Measurements from ENCODE around the gene ABCC4. TPM values are rescaled to one million over a fixed set of nuclear protein-coding genes. Genes with fewer than 3 reads are reported as not detected.
"Not testable (repeated sequence)": the region's sequence is repeated elsewhere in the genome, so short reads cannot be mapped to it uniquely, and the experiment has no call there.

ABCC4 gene
- polyA plus RNA-seq, 4 donors = 19.8 to 21.7 (median 20.6) TPM

DNA sequence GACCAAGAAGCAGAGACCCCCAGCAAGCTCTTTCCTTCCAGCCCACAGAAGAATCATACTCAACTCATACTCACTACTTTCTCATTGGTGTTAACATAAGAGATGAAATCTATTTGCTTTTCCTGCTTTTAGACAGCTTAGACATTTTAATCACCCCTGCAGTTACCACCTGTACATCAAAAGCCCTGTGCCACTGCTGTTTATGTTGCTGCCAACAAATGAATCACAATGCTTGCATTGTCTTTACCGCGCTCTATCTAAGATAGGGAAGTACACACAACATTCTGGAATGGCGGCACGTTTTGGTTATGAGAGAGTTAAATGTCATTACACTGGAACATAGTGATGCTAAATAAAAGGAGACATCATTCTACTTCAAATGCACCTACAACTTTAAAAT lies 95.1 kb downstream of the ABCC4 start:
- no peak for DNase-seq (ENCODE audit: low read depth in 4 of 4, low spot score in 2 of 4)

DNA sequence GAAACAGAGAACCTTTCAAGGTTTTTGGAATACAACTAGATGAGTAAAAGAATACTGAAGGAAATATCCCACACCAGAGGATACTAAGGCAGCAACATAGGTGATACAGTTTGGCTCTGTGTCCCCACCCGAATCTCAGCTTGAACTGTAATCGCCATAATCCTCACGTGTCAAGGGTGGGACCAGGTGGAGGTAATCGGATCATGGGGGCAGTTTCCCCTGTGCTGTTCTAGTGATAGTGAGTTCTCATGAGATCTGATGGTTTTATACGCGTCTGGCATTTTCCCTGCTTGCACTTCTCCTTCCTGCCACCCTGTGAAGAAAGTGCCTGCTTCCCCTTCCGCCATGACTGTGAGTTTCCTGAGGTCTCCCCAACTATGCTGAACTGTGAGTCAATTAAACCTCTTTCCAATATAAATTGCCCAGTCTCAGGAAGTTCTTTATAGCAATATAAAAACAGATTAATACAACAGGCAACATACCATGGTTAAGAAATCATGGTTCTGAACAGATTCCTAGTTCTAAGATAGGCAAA lies 97.0 kb downstream of the ABCC4 start:
- DNase-seq (ENCODE audit: low read depth in 4 of 4, low spot score in 2 of 4) = no peak

DNA sequence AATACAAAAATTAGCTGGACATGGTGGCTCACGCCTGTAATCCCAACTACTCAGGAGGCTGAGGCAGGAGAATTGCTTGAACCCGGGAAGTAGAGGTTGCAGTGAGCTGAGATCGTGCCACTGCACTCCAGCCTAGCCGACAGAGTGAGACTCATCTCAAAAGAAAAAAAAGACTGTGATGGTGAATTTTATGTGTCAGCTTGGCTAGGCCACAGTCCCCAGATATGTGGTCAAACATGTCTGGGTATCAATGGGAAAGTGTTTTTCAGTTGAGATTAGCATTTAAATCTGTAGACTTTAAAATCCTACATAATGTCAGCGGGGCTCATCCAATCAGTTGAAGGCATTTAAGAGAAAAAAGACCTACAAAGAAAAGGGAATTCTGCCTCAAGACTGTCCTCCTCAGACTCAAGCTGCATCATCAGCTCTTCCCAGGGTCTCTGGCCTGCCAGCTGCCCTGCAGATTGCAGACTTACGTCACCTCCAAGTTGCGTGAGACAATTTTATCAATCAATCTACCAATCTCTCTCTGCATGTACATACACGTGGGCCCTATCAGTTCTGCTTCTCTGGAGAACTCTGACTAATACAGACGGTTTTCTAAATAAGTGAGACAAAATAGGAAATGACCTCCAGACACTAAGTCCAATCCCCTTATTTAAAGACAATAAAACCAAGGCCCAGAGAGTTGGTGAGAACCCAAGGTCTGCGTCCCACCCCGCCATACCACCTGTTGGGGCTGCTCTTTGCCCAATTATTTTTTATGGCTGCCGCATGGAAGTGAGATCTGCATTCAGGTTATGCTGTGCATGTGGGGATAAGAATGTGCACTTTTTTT lies 99.2 kb downstream of the ABCC4 start:
- DNase-seq (ENCODE audit: low read depth in 4 of 4, low spot score in 2 of 4) = no peak

DNA sequence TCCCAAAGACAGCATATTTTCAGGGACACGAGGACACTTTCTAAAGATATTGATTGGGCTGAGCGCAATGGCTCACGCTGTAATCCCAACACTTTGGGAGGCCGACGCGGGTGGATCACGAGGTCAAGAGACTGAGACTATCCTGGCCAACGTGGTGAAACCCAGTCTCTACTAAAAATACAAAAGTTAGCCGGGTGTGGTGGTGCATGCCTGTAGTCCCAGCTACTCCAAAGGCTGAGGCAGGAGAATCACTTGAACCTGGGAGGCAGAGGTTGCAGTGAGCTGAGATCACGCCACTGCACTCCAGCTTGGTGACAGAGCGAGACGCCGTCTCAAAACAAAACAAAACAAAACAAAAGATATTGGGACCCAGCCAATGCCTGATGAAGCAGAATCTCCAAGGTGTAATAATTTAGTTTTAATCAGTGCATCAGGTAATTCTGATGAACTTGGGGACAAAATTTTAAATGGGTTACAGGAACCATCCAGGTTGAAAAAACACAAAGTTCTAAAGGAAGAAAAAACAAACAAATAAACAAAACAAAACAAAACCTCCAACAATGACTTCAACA lies 100.8 kb downstream of the ABCC4 start:
- not testable (repeated sequence) for DNase-seq (ENCODE audit: low read depth in 4 of 4, low spot score in 2 of 4)

DNA sequence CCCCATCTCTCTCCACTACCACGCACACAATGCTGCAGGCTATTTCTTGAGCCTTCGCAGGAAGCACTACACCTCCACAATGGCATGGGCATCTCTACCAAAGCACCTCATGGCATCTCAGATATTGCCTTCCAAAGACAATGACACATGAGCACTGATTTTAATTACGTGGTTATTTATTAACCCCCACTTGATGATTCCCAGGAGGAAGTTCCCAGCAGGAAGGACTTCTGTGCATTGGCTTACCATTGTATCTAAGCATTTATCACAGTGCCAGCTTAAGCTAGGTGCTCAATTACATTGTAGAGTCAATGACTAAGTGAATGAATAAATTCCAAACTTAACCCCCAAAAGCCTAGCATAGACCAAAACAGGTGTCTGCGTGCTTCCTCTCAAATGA lies 101.4 kb downstream of the ABCC4 start:
- no peak for DNase-seq (ENCODE audit: low read depth in 4 of 4, low spot score in 2 of 4)

DNA sequence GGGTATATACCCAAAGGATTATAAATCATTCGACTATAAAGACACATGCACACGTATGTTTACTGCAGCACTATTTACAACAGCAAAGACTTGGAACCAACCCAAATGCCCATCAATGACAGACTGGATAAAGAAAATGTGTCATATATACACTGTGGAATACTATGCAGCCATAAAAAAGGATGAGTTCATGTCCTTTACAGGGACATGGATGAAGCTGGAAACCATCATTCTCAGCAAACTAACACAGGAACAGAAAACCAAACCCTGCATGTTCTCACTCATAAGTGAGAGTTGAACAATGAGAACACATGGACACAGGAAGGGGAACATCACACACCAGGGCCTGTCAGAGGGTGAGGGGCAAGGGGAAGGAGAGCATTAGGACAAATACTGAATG lies 102.6 kb downstream of the ABCC4 start:
- DNase-seq (ENCODE audit: low read depth in 4 of 4, low spot score in 2 of 4) = not testable (repeated sequence)

DNA sequence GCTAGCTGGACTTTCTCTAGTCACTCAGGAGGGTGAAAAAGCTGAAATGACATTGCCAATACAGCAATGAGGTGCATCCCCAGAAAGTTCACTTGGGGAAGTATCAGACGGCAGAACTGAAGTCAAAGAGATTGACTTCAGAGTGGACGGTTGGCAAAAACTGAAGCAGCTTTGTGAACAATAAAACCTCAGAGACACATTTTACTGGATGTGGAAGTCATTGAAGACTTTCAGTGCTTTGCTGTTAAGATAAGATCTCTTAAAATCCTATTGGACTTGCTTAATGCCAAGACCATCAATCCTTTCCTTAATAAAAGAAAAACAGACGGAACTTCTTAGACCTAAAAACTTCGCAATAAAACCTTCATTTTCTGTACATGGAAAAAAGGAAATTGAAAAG lies 103.7 kb downstream of the ABCC4 start:
- DNase-seq (ENCODE audit: low read depth in 4 of 4, low spot score in 2 of 4) = no peak

DNA sequence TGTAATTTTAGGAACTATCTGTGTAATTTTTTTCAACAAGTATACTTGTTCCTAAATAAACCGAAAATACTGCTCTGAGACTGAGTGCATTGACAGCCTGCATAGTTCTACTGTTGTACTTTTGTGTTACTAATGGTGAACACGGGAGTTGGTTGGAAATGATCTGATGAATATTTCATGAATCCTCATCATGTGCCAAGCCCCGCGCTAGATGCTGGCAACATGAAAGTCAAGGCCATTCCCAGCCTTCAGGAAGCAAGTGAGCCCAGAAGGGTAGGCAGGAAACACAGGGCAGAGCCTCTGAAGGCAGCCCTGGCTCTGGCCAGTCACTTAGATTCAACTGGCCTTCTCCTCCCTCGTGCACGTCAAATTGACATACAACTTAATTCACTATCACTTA lies 106.1 kb downstream of the ABCC4 start:
- no peak for DNase-seq (ENCODE audit: low read depth in 4 of 4, low spot score in 2 of 4)

DNA sequence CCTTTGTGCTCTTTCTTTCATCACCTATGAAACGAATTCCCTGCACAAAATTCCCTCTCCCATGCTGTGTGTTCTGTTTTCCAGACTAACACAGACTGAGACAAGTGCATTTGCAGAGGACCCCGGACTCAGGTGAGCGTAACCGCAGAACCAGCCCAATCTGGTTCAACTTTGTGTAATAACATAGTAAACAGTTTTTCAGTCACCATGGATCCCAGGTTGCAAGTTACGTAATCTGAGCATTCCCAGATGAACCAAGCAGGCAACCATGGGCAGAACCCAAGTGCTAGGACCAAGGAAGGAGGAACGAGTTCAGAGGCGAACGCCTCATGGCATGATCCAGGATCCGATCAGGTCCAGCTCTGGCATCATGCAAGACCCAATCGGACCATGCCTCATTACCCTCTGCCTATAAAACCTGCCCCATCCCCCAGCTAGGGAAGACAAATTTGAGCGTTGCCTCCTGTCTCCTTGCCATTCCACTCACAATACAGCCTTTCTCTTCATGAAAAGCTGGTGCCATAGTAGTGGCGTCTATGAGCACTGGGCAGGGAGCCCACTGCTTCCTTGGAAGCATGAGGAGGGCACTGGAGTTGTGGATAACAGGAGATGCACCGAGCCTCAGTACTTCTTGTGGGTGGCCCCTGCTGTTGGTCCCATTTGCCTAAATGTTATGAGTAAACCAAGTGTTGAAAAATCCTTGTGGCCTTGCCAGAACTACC lies 107.6 kb downstream of the ABCC4 start:
- no peak for DNase-seq (ENCODE audit: low read depth in 4 of 4, low spot score in 2 of 4)

DNA sequence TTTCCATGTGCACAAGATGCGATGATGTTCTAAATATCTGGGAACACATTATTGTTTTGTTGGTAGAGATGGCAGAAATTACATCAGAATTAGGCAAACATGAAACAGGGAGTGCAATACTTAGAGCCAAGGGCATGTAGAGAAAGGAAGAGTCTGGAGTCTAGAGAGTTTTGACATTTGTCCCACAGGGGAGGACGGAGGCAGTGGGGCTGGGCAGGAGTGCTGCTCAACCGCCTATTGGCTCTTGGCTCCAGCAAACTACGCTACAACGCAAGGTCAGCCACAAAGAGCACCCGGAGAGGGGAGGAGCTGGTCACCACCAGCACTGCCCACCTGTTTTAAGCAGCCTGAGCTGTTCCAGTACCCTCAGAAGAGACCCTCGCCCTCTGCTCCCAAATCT lies 108.3 kb downstream of the ABCC4 start:
- no peak for DNase-seq (ENCODE audit: low read depth in 4 of 4, low spot score in 2 of 4)

DNA sequence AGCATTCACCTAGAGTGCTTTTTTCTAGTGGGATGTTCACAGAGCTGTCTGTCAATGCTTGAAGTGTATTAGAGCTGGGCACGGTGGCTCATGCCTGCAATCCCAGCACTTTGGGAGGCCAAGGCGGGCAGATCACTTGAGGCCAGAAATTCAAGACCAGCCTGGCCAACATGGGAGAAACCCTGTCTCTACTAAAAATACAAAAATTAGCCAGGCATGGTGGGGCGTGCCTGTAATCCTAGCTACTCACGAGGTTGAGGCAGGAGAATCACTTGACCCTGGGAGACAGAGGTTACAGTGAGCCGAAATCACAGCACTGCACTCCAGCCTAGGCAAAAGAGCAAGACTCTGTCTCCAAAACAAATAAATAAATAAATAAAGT lies 108.7 kb downstream of the ABCC4 start:
- DNase-seq (ENCODE audit: low read depth in 4 of 4, low spot score in 2 of 4) = not testable (repeated sequence)

DNA sequence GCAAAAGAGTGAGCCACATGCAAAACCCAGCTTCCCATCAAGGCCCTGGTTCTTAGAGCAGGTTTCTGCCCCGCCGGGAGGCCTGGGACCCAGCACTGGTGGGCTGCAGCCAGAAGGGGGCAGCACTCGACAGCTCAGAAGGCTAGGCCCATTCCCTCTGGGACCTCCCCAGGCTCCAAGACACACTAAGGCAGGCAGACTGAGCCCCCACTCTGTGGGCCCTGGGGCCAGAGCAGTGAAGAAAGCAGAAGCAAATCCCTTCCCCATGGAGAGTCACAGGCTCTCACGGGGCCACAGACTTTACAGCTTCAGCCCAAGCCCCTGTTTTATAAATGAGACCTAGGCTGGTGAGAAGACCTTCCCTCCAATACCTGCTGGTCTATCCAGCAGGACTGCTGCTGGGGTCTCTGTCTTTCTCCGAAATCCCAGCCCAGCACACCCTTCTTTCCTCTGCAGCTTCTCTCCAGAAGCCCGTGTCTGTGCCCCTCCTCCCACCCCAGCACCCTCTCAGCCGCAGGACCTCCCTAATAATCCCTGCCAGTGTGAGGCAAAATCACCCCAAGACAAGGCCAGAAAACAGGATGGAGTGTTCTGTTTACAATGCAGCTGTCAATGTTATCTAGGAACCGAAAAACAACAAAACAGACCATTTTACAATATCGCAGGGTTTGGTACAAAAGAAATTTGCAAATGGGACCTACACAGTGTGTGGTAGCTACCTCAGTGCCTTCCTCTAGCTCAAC lies 109.3 kb downstream of the ABCC4 start:
- peak in 2 of 4 donors; percentile 46 to 70 for DNase-seq (ENCODE audit: low read depth in 4 of 4, low spot score in 2 of 4)

DNA sequence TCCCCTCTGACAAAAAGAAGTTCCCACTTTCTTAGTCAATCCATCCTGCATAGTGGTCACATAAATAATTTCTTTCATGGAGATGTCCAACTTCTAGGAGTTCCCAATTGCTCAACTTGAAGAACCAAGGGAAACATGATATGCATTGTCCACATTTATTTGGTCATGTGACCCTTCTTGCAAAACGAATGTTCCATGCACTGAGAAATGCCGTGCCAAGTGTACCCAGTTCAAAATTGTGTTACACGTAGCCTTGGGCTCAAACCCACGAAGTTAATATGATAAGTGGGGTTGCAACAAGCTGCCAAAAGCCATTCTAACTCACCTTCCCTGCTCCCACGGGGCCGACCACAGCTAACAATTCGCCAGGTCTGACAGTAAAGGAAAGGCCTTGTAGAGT lies 113.1 kb downstream of the ABCC4 start:
- no peak for DNase-seq (ENCODE audit: low read depth in 4 of 4, low spot score in 2 of 4)

DNA sequence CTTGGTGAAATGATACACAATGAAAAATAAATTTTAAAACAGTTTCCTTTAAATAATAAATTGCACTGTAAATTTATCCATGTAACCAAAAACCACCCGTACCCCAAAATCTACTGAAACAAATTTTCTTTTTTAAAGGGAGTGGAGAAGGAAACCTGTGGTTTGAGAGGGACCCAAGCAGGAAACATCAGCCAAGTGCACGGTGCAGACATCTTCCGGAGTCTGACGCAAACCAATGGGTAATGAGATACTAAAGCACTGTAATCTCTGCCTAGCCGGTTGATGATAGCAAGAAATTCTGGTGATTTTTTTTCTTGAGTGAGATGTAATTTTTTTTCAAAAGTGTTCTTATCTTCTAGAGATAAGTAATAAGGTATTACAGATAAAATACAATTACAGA lies 115.4 kb downstream of the ABCC4 start:
- DNase-seq (ENCODE audit: low read depth in 4 of 4, low spot score in 2 of 4) = no peak

DNA sequence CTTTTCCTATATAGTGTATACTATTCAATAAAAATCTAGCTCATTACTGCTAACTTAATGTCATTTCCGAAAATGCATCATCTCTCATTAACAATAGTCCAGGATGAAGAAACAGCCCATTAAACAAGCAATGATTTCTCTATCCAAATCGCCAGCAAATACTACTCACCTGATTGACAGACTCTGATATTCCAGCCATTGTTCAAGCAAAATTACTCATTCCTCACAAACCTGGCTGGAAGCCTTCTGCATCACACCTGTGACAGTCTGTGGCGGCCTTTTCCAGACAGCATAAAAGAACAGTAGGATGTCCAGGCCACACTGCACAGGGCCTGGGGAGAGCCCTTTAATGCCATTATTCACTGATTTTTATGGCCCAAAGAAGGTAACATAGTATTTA lies 115.9 kb downstream of the ABCC4 start:
- DNase-seq (ENCODE audit: low read depth in 4 of 4, low spot score in 2 of 4) = no peak

DNA sequence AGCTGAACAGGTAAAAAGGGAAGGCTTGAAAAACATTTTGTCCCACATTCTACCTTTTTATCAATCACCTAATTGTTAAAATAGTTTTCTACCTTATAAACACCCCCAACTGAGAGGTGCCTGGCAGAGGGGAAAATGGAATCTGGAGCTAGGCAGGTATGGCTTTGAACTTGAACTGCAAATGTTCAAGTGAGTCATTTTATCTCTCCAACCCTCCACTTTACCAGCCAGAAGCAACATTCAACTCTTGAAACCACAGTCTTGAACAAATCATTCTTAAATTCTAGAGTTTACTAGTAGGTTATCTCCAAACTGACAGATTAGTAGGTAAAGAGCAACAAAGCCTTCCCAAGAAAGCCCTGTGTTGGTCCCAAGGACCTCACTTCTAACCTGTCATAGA lies 116.9 kb downstream of the ABCC4 start:
- no peak for DNase-seq (ENCODE audit: low read depth in 4 of 4, low spot score in 2 of 4)

DNA sequence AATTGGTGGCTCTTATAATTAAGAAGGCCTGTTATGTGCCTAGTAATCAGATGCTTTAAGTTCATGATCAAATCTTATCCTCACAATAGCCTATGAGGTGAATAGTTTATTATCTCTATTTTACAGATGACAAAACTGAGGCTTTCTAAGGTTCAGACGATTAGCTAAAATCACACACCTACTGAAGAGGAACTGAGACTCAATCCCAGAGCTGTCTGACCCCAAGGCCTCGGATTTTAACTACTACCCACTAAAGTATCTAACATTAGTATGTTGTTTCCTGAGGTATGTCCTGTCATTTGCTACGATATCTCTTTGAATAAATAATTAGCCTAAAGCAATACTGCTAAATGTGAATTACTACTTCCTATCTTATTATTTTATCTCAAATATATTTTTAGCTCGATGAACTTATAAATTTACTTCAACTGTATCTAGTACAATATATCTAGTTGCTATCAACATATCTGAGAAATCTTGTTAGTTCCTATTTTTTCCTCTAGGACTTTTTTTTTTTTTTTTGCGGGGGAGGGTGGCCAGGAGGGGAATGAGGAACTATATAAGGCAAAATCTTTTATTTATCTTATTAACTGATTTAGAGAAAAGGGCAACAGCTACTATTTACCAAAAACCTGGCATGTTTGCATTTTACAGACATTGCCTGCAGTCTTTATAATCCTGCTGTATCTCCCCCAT lies 118.5 kb downstream of the ABCC4 start:
- no peak for DNase-seq (ENCODE audit: low read depth in 4 of 4, low spot score in 2 of 4)

DNA sequence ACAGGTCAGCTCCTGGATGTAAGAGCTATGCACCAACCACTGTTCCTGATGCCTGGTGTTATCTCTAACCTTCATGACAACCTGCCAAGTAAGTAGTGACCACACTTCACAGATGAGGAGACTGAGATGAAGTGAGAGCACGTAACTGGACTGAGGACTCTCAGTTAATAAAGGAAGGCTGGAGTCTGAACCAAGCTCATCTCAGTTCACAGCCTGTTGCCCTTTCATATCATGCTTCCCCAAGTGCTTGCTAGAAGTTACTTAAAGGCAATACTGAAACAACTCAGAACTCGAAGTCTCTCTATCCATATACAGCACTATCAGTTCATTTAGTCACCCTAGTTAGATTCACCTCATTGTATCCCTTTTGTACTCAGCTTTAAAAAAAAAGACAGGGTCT lies 119.7 kb downstream of the ABCC4 start:
- DNase-seq (ENCODE audit: low read depth in 4 of 4, low spot score in 2 of 4) = no peak

DNA sequence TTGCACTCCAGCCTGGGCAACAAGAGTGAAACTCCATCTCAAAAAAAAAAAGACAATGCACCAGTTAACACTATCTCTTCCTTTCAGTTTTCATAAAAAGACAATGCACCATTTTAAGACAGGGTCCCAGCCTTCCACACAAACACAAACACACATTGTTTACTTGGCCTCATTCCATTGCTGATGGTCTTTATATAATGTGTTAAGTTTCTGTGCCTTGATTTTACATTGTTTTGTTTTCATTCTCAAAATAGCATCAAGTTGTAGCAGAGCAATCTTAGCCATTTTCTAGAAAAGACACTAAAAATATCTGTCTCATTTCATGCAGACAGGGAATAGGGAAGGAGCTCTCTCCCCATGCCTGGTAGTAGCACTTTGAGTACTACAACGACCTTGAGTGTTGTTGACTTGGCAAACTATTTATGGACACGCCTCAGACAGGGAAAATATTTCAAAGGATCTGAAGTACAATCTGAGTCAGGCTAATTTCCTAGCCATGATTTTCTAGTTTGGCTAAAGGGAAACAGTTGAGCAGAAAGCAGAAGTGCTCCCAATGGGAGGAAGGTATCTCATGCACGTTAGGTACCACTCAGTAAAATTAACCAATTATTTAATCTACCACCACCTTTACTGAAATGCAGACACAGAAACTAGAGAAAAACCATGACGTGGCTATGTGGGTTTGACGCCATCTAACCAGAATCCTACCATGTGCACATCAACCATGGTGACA lies 120.6 kb downstream of the ABCC4 start:
- no peak for DNase-seq (ENCODE audit: low read depth in 4 of 4, low spot score in 2 of 4)
